SKM-1 (cell line): ENCODE measurements around the gene L1CAM.

Source experiments
- DNase-seq: peaks from one replicate; lab custom pipeline; 2025; ENCODE audit not compliant: unreplicated experiment; lab: John Stamatoyannopoulos, UW

L1CAM gene

GRCh38 chrX:153885968-153886903 lies at the start of gene L1CAM:
Gene L1CAM, minus strand, starts transcription at chrX:153886173. Its CDS starts 10,337 bp downstream, at chrX:153875836.
- DNase-seq, result no peak

GRCh38 chrX:153935326-153935851 lies 49.4 kb upstream of the L1CAM start:
- no peak for DNase-seq

- peak; percentile 2 for DNase-seq
These were observed 48.9 kb upstream of the L1CAM start, which contains the start of gene NAA10 for GRCh38 chrX:153934762-153935325. Gene NAA10, minus strand, starts transcription at chrX:153935037. Its CDS starts 133 bp downstream, at chrX:153934904.

- DNase-seq, result no peak
These were observed 48.3 kb upstream of the L1CAM start for GRCh38 chrX:153934148-153934761.

GRCh38 chrX:153933748-153934147 lies 47.8 kb upstream of the L1CAM start:
- no peak for DNase-seq

GRCh38 chrX:153932220-153932915 lies 46.4 kb upstream of the L1CAM start:
- no peak for DNase-seq

- no peak for DNase-seq
These were observed 45.8 kb upstream of the L1CAM start for GRCh38 chrX:153931748-153932147.

- DNase-seq, result no peak
These were observed 45.2 kb upstream of the L1CAM start for GRCh38 chrX:153931151-153931550.

GRCh38 chrX:153930011-153930910 lies 44.3 kb upstream of the L1CAM start:
- no peak for DNase-seq

GRCh38 chrX:153929576-153929975 lies 43.6 kb upstream of the L1CAM start:
- DNase-seq, result no peak

- no peak for DNase-seq
These were observed 42.9 kb upstream of the L1CAM start for GRCh38 chrX:153928846-153929245.

GRCh38 chrX:153927922-153928760 lies 42.2 kb upstream of the L1CAM start:
- DNase-seq, result peak; percentile 74

- no peak for DNase-seq
These were observed 41.6 kb upstream of the L1CAM start for GRCh38 chrX:153927672-153927921.

- peak; percentile 83 for DNase-seq
These were observed 41.1 kb upstream of the L1CAM start for GRCh38 chrX:153926858-153927671.

GRCh38 chrX:153926552-153926857 lies 40.5 kb upstream of the L1CAM start:
- no peak for DNase-seq

GRCh38 chrX:153925739-153926551 lies 40.0 kb upstream of the L1CAM start, which contains the start of gene ARHGAP4:
Gene ARHGAP4, minus strand, starts transcription at chrX:153926264. Its CDS starts 62 bp downstream, at chrX:153926202.
- no peak for DNase-seq

- no peak for DNase-seq
These were observed 39.4 kb upstream of the L1CAM start for GRCh38 chrX:153925387-153925738.
